ENCODE measurements around the gene MEGF6.

GRCh38 chr1:3552176-3552575 is 59.1 kb downstream of the MEGF6 start:
- TF ChIP-seq, protein P1, sequence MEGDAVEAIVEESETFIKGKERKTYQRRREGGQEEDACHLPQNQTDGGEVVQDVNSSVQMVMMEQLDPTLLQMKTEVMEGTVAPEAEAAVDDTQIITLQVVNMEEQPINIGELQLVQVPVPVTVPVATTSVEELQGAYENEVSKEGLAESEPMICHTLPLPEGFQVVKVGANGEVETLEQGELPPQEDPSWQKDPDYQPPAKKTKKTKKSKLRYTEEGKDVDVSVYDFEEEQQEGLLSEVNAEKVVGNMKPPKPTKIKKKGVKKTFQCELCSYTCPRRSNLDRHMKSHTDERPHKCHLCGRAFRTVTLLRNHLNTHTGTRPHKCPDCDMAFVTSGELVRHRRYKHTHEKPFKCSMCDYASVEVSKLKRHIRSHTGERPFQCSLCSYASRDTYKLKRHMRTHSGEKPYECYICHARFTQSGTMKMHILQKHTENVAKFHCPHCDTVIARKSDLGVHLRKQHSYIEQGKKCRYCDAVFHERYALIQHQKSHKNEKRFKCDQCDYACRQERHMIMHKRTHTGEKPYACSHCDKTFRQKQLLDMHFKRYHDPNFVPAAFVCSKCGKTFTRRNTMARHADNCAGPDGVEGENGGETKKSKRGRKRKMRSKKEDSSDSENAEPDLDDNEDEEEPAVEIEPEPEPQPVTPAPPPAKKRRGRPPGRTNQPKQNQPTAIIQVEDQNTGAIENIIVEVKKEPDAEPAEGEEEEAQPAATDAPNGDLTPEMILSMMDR (IDR thresholded peaks at IDR 0.05), result no peak
- no peak for TF ChIP-seq POLR2A (IDR thresholded peaks at IDR 0.05)

Measured in body of pancreas (tissue), 4 donors.